Heart right ventricle (tissue), 16 donors: ENCODE data around the gene RAB39B. TPM values are rescaled to one million over a fixed set of nuclear protein-coding genes. Genes with fewer than 3 reads are reported as not detected.

Experiments
- ATAC-seq, 8 donors: fragments of 200-7000 bp; cut with Tn5 transposase; one replicate each; pipeline ENCODE4 v1.9.1; 2020; ENCODE audit warnings: mild to moderate bottlenecking in 8 of 8, moderate library complexity in 8 of 8, moderate number of reproducible peaks in 1 of 8
- DNase-seq, 2 donors: peaks; one replicate each; pipeline ENCODE4 v3.0.0-alpha.2; 2020
- H3K27ac ChIP-seq, 10 donors: fragments of 200-600 bp; sonication (generic) in 2 of 10; one replicate each; pipeline versions ENCODE4 v1.5.0 to v1.8.0; 2020 to 2022; ENCODE audit warnings: mild to moderate bottlenecking in 3 of 10
- H3K27me3 ChIP-seq, 7 donors: fragments of 200-600 bp; one replicate each; pipeline ENCODE4 v1.8.0; 2021 to 2022; ENCODE audit warnings: mild to moderate bottlenecking in 2 of 7
- H3K36me3 ChIP-seq, 9 donors: fragments of 200-600 bp; sonication (generic) in 1 of 9; one replicate each; pipeline versions ENCODE4 v1.5.0 to v1.8.0; 2020 to 2022; ENCODE audit warnings: mild to moderate bottlenecking in 2 of 9
- H3K4me1 ChIP-seq, 9 donors: fragments of 200-600 bp; sonication (generic) in 1 of 9; one replicate each; pipeline versions ENCODE4 v1.5.0 to v1.8.0; 2020 to 2022; ENCODE audit warnings: mild to moderate bottlenecking in 4 of 9
- H3K4me3 ChIP-seq, 10 donors: fragments of 200-600 bp; sonication (generic) in 2 of 10; one replicate each; pipeline versions ENCODE4 v1.5.0 to v1.8.0; 2020 to 2022; ENCODE audit warnings: mild to moderate bottlenecking in 7 of 10, moderate library complexity in 2 of 10
- H3K9me3 ChIP-seq, 11 donors: fragments of 200-600 bp in 10 of 11; sonication (generic) in 2 of 11; one replicate each; pipeline versions ENCODE4 v1.5.0 to v1.8.0; 2013 to 2022; ENCODE audit warnings: mild to moderate bottlenecking in 2 of 11, control low read depth in 1 of 11, moderate library complexity in 1 of 11
- CTCF ChIP-seq, 9 donors: fragments of 200-600 bp; sonication (generic) in 2 of 9; IDR thresholded peaks; one replicate each; pipeline versions ENCODE4 v1.5.0 to v1.8.0; 2021 to 2022; ENCODE audit warnings: antibody characterized with exemption in 9 of 9, mild to moderate bottlenecking in 5 of 9, moderate library complexity in 1 of 9
- WGBS, 2 donors: extraction: QIAGEN DNeasy Blood & Tissue Kit; methylation state at CpG; one replicate each; pipeline ENCODE4 v1.1.7; 2013; ENCODE audit warnings: inconsistent platforms in 1 of 2; 5-methylcytosine and 5-hydroxymethylcytosine counted together
- intact Hi-C, 10 donors: fragments of 100-400 bp; cut with DNase I; formaldehyde crosslinking; loops; one replicate each; pipeline versions ENCODE4 v1.11.1 to v1.14.2; 2022
- long read RNA-seq, 3 donors: library from polyadenylated mRNA; unstranded; transcript quantifications; one replicate each; pipeline ENCODE4 v2.0.0, GENCODE V29; 2020 to 2021
- polyA plus RNA-seq, 2 donors: library from polyadenylated mRNA; stranded (reverse); fragments of 200-250 nt; gene quantifications; one replicate each; pipeline ENCODE4 v1.2.3, GENCODE V29; 2013
- total RNA-seq, 10 donors: library from RNA; stranded (reverse); fragmentation: NEBNext Ultra II Directional in 3 of 10; extraction: Animal tissue kit (Norgen Biotek cat#: 25700) in 3 of 10; gene quantifications; one replicate each; pipeline versions ENCODE4 v1.2.1 to v1.2.4, GENCODE V29; 2021 to 2023
- donor health status: Arrhythmogenic right ventricular cardiomyopathy.
- donor health status: ischemic (EF 13 %, LVEDD 7.1; RV severe dilation, severe dysfunction).
- donor health status: healthy with polysubstance abuse.
- donor health status: DM: no; HTN: yes; CAD: no.
- donor health status: DM: no; HTN: no; CAD: no.
- donor health status: ischemic (EF 25% LVEDD 6.9; RV normal size, moderate dysfunction).
- donor health status: ischemic (EF 25% LVEDD 5.7; RV mildly dilated, moderate dysfunction).
- donor health status: healthy.
- donor health status: DM: yes; HTN: yes; CAD: no.
- donor health status: Ischemic cardiomyopathy.
- donor health status: ischemic (EF 35%, LVEDD 5.7; RV mildly dilated, moderate dysfunction).
- donor health status: nonischemic (EF 11% LVEDD 7.7; RV severe dilation, severe dysfunction).
- donor health status: DM: yes; HTN: yes; CAD: no.
- donor health status: PGD.
- donor health status: ischemic (EF 29% LVEDD 5.4; RV normal size, mild dysfunction).
- donor health status: nonischemic (EF 23%, LVEDD 6.1; RV moderate dilation, normal function).

RAB39B gene
- under 1 TPM in 7 of 10 donors, not detected in 3; 0.07 to 0.25 (median 0.17) TPM for total RNA-seq
- polyA plus RNA-seq, result under 1 TPM; 0.22 TPM
- long read RNA-seq, donor 1, result 0 reads
- long read RNA-seq, donor 2, partial matches to known transcripts, result 0 of 1 reads
- long read RNA-seq, donor 2, other reads (novel, unspliced or antisense), result 0 of 1 reads
- long read RNA-seq, donor 3, result 0 reads

- H3K4me1 ChIP-seq, result peaks cover 0 to 12% (median 0%) of the 10 kb centered on the region in 9 donors
- TF ChIP-seq CTCF (IDR thresholded peaks at IDR 0.05), result peak in 5 of 9 donors; percentile 4 to 46 (median 22)
- 1 to 3% methylated on average over 55 to 58 of the region's 58 CpGs for WGBS, 2 donors
- peaks cover 0 to 12% (median 0%) of the 10 kb centered on the region in 11 donors for H3K9me3 ChIP-seq
- peak within 1 kb of the TSS in 9 of 10 donors; percentile 18 to 59 (median 53) for H3K4me3 ChIP-seq
- intact Hi-C loops, result no loop called here
- H3K36me3 ChIP-seq, result no peaks in the 10 kb centered on the region
- DNase-seq (peak; percentile 21 to 28), ATAC-seq (peak; percentile 79 to 96 (median 81))
- peak within 1 kb of the TSS in 1 of 10 donors; percentile 66 for H3K27ac ChIP-seq
- H3K27me3 ChIP-seq, result no peaks in the 10 kb centered on the region
Measured at GRCh38 chrX:155263854-155264628, at the start of gene RAB39B. Gene RAB39B (minus strand): TSS chrX:155264491. CDS start chrX:155264288, 203 bp downstream.

- no peak overlapping the region for H3K4me3 ChIP-seq
- peaks cover 0 to 30% (median 4%) of the 10 kb centered on the region in 11 donors for H3K9me3 ChIP-seq
- no peaks in the 10 kb centered on the region for H3K4me1 ChIP-seq
- no peak for ATAC-seq
- no peak for TF ChIP-seq CTCF (IDR thresholded peaks at IDR 0.05)
- H3K36me3 ChIP-seq, result no peaks in the 10 kb centered on the region
- intact Hi-C loops, result no loop called here
- DNase-seq, result no peak
- no peak overlapping the region for H3K27ac ChIP-seq
- no peaks in the 10 kb centered on the region for H3K27me3 ChIP-seq
- 80 to 83% methylated on average over 4 of the region's 4 CpGs for WGBS, 2 donors
Measured at GRCh38 chrX:155313766-155314165, 49.5 kb upstream of the RAB39B start.

- ATAC-seq, result no peak
- H3K27me3 ChIP-seq, result no peaks in the 10 kb centered on the region
- no peak overlapping the region for H3K27ac ChIP-seq
- TF ChIP-seq CTCF (IDR thresholded peaks at IDR 0.05), result no peak
- intact Hi-C loops, result no loop called here
- peaks cover 0 to 4% (median 0%) of the 10 kb centered on the region in 11 donors for H3K9me3 ChIP-seq
- peaks cover 0 to 13% (median 0%) of the 10 kb centered on the region in 9 donors for H3K36me3 ChIP-seq
- no peak overlapping the region for H3K4me3 ChIP-seq
- H3K4me1 ChIP-seq, result peaks cover 0 to 3% (median 0%) of the 10 kb centered on the region in 9 donors
- DNase-seq, result no peak
Measured at GRCh38 chrX:155293771-155294170, 29.5 kb upstream of the RAB39B start.

GRCh38 chrX:155279873-155280272, 15.6 kb upstream of the RAB39B start:
- Histone ChIP-seq H3K4me1 (no peaks in the 10 kb centered on the region), H3K27ac (no peak overlapping the region), H3K27me3 (no peaks in the 10 kb centered on the region), H3K9me3 (no peaks in the 10 kb centered on the region), H3K4me3 (no peak overlapping the region), H3K36me3 (peaks cover 0 to 41% (median 0%) of the 10 kb centered on the region in 9 donors)
- no peak for TF ChIP-seq CTCF (IDR thresholded peaks at IDR 0.05)
- WGBS, 2 donors, result 92 to 100% methylated on average over 1 of the region's 1 CpG
- no peak for ATAC-seq
- no peak for DNase-seq
- intact Hi-C loops, result no loop called here
